Stimulated activated CD8-positive, alpha-beta memory T cell treated with anti-CD3 and anti-CD28 coated beads, Interleukin-7, amount 100 ng/mL, for 4 hours (primary cell): ENCODE data around the gene RTP5.

ENCODE experiments used
- DNase-seq, 2 donors: peaks; one replicate each; pipeline ENCODE4 v3.0.0-alpha.2; 2020; ENCODE audit warnings: low read depth in 2 of 2

The RTP5 gene

GRCh38 chr2:241857572-241858121 lies 11.9 kb upstream of the RTP5 start:
- DNase-seq = no peak

GRCh38 chr2:241858206-241859016 lies 11.1 kb upstream of the RTP5 start, which contains the start of gene PDCD1:
Gene PDCD1, minus strand, starts transcription at chr2:241858894. Its CDS starts 56 bp downstream, at chr2:241858838.
- peak; percentile 74 to 78 for DNase-seq

DNA sequence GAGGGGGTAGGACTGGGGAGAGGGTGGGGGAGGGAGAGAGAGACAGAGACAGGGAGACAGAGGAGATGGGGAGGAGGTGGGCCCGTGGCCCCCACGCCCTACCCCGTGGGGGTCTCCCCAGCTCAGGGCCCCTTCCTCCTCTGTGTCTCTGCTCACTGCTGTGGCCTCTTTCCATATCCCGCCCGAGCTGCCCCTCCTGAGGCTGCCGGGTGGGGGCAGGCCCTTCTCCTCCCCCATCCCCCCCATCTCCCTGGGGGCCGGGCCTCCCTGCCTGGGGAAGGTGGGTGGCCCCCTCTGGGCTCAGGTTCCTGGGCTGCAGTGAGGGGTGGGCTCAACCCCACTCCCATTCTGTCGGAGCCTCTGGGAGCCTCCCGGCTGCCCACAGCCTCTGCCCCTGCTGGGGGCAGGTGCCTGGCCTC lies 10.5 kb upstream of the RTP5 start:
- DNase-seq = no peak

- peak; percentile 68 to 72 for DNase-seq
Measured at GRCh38 chr2:241859436-241860183, 9.9 kb upstream of the RTP5 start.

- DNase-seq = no peak
Measured at GRCh38 chr2:241860184-241861078, 9.1 kb upstream of the RTP5 start.

DNA sequence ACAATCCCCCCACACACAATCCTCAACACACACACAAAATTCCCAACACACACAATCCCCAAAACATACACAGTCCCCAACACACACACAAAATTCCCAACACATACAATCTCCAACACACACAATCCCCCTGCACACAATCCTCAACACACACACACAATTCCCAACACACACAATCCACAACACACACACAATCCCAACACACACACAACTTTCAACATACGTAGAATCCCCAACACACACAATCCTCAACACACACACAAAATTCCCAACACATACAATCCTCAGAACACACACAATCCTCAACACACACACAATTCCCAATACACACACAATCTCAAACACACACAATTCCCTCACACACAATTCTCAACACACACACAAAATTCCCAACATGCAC lies 8.3 kb upstream of the RTP5 start:
- DNase-seq = no peak

GRCh38 chr2:241862093-241862492 lies 7.4 kb upstream of the RTP5 start:
- DNase-seq = no peak

DNA sequence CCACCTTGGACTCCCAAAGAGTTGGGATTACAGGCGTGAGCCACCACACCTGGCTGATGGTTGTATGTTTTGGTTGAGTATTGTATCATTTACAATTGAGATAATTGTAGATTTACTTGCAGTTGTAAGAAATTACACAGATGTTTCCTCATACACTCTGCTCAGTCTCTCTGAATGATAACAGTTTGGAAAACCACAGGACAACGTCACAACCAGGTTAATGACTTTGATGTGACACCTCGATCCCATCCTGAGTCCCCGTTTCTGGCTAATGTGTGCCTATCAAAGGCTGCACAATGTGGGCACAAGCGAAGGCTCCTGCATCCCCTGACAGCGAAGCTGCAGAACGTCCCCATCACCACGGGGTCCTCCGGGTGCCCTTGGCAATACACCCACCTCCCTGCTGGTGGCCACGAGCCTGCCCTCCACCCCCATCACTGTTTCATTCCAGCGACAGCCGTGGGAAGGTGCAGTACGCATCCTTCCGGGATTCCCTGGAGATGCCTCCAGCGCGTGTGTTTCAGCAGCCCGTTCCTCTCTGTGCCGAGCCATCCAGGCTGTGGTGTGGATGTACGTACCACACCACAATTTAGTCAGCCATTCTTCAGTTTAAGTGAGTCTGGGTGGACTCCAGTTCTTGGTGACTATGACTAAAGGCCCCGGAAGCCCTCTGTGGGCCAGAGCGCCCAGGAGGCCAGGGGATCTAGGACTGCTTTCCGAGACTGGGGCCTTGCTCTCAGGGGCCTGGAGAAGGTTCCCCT lies 6.6 kb upstream of the RTP5 start:
- DNase-seq = no peak

GRCh38 chr2:241863536-241863954 lies 6.0 kb upstream of the RTP5 start:
- DNase-seq = peak; percentile 35 to 52

DNA sequence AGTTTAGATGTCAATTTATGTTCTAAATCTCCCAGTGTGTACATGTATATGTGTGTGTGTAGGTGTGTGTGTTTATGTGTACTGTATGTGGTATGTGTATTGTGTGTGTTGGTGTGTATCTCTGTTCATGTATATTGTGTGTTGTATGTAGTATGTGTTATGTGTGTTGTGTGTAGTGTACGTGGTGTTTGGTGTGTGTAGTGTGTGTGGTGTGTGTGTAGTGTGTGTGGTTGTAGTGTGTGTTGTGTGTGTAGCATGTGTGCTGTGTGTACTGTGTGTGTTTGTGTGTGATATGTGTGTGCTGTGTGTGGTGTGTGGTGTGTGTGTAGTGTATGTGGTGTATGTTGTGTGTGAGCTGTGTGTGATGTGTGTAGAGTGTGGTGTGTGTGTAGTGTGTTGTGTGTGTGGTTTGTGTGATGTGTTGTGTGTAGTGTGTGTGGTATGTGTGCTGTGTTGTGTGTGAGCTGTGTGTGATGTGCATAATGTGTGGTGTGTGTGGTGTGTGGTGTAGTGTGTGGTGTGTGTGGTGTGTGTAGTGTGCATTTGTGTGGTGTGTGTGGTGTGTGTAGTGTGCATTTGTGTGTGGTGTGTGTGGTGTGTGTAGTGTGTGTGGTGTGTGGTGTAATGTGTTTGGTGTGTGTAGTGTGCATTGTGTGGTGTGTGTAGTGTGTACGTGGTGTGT lies 5.2 kb upstream of the RTP5 start:
- no peak for DNase-seq

DNA sequence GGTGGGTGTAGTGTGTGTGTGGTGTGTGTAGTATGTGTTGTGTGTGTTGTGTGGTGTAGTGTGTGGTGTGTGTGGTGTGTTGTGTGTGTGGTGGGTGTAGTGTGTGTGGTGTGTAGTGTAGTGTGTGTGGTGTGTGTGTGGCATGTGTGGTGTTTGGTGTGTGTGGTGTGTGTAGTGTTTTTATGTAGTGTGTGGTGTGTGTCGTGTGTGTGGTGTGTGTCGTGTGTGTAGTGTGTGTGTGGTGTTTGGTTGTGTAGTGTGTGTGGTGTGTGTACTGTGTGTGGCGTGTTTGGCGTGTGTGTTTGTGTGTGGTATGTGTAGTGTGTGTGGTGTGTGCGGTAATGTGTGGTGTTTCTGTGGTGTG lies 4.7 kb upstream of the RTP5 start:
- DNase-seq = no peak

DNA sequence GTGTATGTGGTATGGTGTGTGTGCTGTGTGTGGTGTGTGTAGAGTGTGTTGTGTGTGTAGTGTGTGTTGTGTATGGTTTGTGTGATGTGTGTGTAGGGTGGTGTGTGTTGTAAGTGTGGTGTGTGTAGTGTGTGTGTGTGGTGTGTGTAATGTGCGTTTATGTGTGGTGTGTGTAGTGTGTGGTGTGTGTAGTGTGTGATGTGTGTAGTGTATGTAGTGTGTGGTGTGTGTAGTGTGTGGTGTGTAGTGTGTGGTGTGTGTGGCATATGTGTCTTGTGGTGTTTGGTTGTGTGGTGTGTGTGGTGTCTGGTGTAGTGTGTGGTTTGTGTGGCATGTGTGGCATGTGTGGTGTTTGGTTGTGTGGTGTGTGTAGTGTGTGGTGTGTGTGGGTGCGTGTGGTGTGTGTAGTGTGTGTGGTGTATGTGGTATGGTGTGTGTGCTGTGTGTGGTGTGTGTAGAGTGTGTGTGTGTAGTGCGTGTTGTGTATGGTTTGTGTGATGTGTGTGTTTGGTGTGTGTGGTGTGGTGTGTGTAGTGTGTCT lies 4.0 kb upstream of the RTP5 start:
- DNase-seq = no peak

GRCh38 chr2:241865957-241866789 lies 3.4 kb upstream of the RTP5 start:
- no peak for DNase-seq

GRCh38 chr2:241866790-241867645 lies 2.5 kb upstream of the RTP5 start:
- DNase-seq = no peak

DNA sequence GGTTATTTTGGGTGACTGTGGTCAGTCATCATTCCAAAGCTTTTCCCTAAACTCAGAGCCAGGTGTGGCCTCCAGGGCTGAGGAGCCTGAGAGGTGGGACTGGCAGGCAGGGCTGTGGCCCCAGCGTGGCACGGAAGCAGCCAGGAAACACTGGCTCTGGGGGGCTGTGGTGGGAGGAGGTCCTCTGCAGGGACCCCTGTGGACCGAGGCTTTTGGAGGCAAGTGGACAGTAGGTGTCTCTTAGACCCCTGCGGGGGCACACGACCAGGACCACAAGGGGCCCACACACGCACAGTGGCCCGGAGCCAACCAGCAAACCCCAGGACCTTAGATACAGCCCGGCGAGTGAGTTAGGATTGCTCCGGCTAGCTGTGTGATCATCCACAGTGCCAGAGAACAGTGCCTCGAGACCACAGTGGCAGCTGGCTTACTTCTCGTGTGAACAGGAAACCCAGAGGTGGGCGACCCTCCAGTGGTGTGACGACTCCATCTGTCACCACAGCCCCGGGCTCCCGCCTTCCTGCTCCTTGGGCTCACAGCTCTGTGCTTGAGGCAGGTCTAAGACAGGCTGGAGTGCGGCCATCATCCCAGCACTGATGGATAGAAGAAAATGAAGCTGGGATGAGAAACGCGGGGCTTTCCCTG lies 1.6 kb upstream of the RTP5 start:
- DNase-seq = peak; percentile 54 to 71

- no peak for DNase-seq
Measured at GRCh38 chr2:241868661-241869081, 858 bp upstream of the RTP5 start.

GRCh38 chr2:241870081-241870541 lies 582 bp downstream of the RTP5 start:
- no peak for DNase-seq
